B cell (primary cell): Measurements from ENCODE around the gene NRM. TPM values are rescaled to one million over a fixed set of nuclear protein-coding genes. Genes with fewer than 3 reads are reported as not detected.

ENCODE experiments used
- ATAC-seq: fragments of 200-7000 bp; cut with Tn5 transposase; one replicate; pipeline ENCODE4 v1.10.0; 2021; ENCODE audit warnings: low read depth, mild to moderate bottlenecking, moderate number of reproducible peaks, moderate library complexity
- CTCF ChIA-PET: fragments of 350-600 bp; sonication (Branson Sonifier 250); formaldehyde crosslinking; loops from one replicate; lab custom pipeline; 2021; ENCODE audit warnings: antibody characterized with exemption, inconsistent platforms; lab: Charles Lee
- POLR2A ChIA-PET: fragments of 350-600 bp; sonication (Branson Sonifier 250); formaldehyde crosslinking; loops from one replicate; lab custom pipeline; 2021; ENCODE audit warnings: antibody characterized with exemption; lab: Charles Lee
- DNase-seq: peaks from one replicate; pipeline ENCODE4 v3.0.0; 2013
- H2AFZ ChIP-seq: 2 replicates; pipeline ENCODE4 v1.6.1; 2012; ENCODE audit warnings: mild to moderate bottlenecking, low read depth, low read length; ENCODE audit not compliant: insufficient read depth, poor library complexity, severe bottlenecking
- H3K27ac ChIP-seq, 2 donors: 1 replicate in 1 of 2; 2 replicates in 1 of 2; pipeline ENCODE4 v1.5.1; 2012 to 2013; ENCODE audit warnings: low read length in 2 of 2, mild to moderate bottlenecking in 2 of 2, moderate library complexity in 1 of 2
- H3K27me3 ChIP-seq, 4 experiments: fragments of 200-600 bp in 1 of 4; sonication (generic) in 1 of 4; replicated peaks in 1 of 4; 1 replicate in 2 of 4; 2 replicates in 2 of 4; pipeline versions ENCODE4 v1.6.1 to v1.7.0; 2013 to 2016; ENCODE audit warnings: low read length in 3 of 4, mild to moderate bottlenecking in 2 of 4, mixed read lengths in 1 of 4, moderate library complexity in 1 of 4; ENCODE audit not compliant: insufficient read depth in 4 of 4, control insufficient read depth in 3 of 4; ENCODE audit errors: control extremely low read depth in 1 of 4
- H3K36me3 ChIP-seq, 2 experiments: replicated peaks in 1 of 2; 1 replicate in 1 of 2; 2 replicates in 1 of 2; pipeline versions ENCODE4 v1.6.1 to v1.7.1; 2013; ENCODE audit warnings: low read length in 1 of 2; ENCODE audit not compliant: insufficient read depth in 2 of 2, control insufficient read depth in 1 of 2; ENCODE audit errors: control extremely low read depth in 1 of 2, extremely low read depth in 1 of 2
- H3K4me1 ChIP-seq, 2 donors: fragments of 200-600 bp in 1 of 2; sonication (generic) in 1 of 2; 1 replicate in 1 of 2; 2 replicates in 1 of 2; pipeline versions ENCODE4 v1.5.1 to v1.6.1; 2013 to 2017; ENCODE audit warnings: low read length in 2 of 2; ENCODE audit not compliant: control insufficient read depth in 2 of 2, insufficient read depth in 2 of 2
- H3K4me2 ChIP-seq: replicated peaks from 2 replicates; pipeline ENCODE3; 2012; ENCODE audit warnings: mild to moderate bottlenecking, low read depth, low read length; ENCODE audit not compliant: poor library complexity, severe bottlenecking
- H3K4me3 ChIP-seq, 5 experiments: fragments of 200-600 bp in 1 of 5; sonication (generic) in 1 of 5; 1 replicate in 3 of 5; 2 replicates in 2 of 5; pipeline versions ENCODE4 v1.5.1 to v1.7.0; 2011 to 2016; ENCODE audit warnings: low read length in 4 of 5, mild to moderate bottlenecking in 4 of 5, low read depth in 2 of 5, control low read depth in 1 of 5, moderate library complexity in 1 of 5; ENCODE audit not compliant: insufficient read depth in 1 of 5; ENCODE audit errors: control extremely low read depth in 1 of 5, extremely low read depth in 1 of 5
- H3K79me2 ChIP-seq: fragments of 200-600 bp; sonication (generic); one replicate; pipeline ENCODE4 v1.6.0; 2016; ENCODE audit warnings: low read length; ENCODE audit not compliant: control insufficient read depth, insufficient read depth
- H3K9ac ChIP-seq: fragments of 200-600 bp; sonication (generic); 2 replicates; pipeline ENCODE4 v1.6.1; 2017; ENCODE audit warnings: mild to moderate bottlenecking, low read length, moderate library complexity
- H3K9me3 ChIP-seq, 3 donors: one replicate each; pipeline versions ENCODE4 v1.6.1 to v1.7.1; 2013; ENCODE audit warnings: low read length in 2 of 3; ENCODE audit not compliant: control insufficient read depth in 2 of 3, insufficient read depth in 1 of 3; ENCODE audit errors: control extremely low read depth in 1 of 3
- H4K20me1 ChIP-seq: 2 replicates; pipeline ENCODE4 v1.6.0; 2012; ENCODE audit warnings: mild to moderate bottlenecking, low read length; ENCODE audit not compliant: insufficient read depth, control insufficient read depth, poor library complexity, severe bottlenecking
- H3K27ac Mint-ChIP-seq: one replicate; pipeline ENCODE4 v1.8.0; 2021; ENCODE audit warnings: mixed read lengths
- H3K27me3 Mint-ChIP-seq: one replicate; pipeline ENCODE4 v1.8.0; 2021; ENCODE audit warnings: mixed read lengths
- H3K4me1 Mint-ChIP-seq: one replicate; pipeline ENCODE4 v1.8.0; 2021; ENCODE audit warnings: mixed read lengths
- H3K4me3 Mint-ChIP-seq: one replicate; pipeline ENCODE4 v1.8.0; 2021; ENCODE audit warnings: mixed read lengths
- H3K9me3 Mint-ChIP-seq: one replicate; pipeline ENCODE4 v1.8.0; 2022; ENCODE audit warnings: mixed read lengths; ENCODE audit not compliant: insufficient read depth
- CTCF ChIP-seq: fragments of 200-600 bp; IDR thresholded peaks from one replicate; pipeline ENCODE4 v1.8.0; 2022; ENCODE audit warnings: antibody characterized with exemption, mild to moderate bottlenecking
- EZH2 ChIP-seq: IDR thresholded peaks from 2 replicates; pipeline ENCODE4 v1.6.1; 2012; ENCODE audit warnings: borderline replicate concordance, low read depth, mild to moderate bottlenecking, moderate library complexity, low read length; ENCODE audit not compliant: insufficient read depth, poor library complexity, severe bottlenecking
- WGBS: methylation state at CpG from one replicate; pipeline ENCODE4 v1.1.5; 2013; ENCODE audit warnings: missing lambda C conversion rate; ENCODE audit not compliant: insufficient coverage; 5-methylcytosine and 5-hydroxymethylcytosine counted together
- intact Hi-C: fragments of 100-400 bp; cut with micrococcal nuclease; formaldehyde crosslinking; loops from one replicate; pipeline ENCODE4 v1.10.0; 2022
- polyA plus RNA-seq: library from polyadenylated mRNA; depleted of rRNA; stranded (reverse); fragments of >200 nt; gene quantifications from 2 replicates; pipeline ENCODE4 v1.2.3, GENCODE V29; 2012
- total RNA-seq, 2 donors: library from RNA; stranded (reverse); fragments of 120-200 nt in 1 of 2; gene quantifications; 1 replicate in 1 of 2; 2 replicates in 1 of 2; pipeline versions ENCODE4 v1.2.3 to v1.2.4, GENCODE V29; 2013 to 2022

The NRM gene
- total and polyA plus RNA-seq, 2 donors (not counting 1 experiment from before 2014, with no cell fraction given) = 24.9 to 26.0 TPM

GRCh38 chr6:30685157-30686008, 5.4 kb downstream of the NRM start:
- H3K4me1 Mint-ChIP-seq = peaks cover 72% of the 10 kb centered on the region
- ATAC-seq (no peak), DNase-seq (peak; percentile 42)
- peak overlapping the region; percentile 91 to 100 (median 97) for H3K4me3 ChIP-seq
- peaks cover 63% of the 10 kb centered on the region for H4K20me1 ChIP-seq
- intact Hi-C loops = loop anchor here (2.0 kb wide), 1 partner anchor 13 kb away; the partner anchor contains the start of gene DHX16
- peak overlapping the region; percentile 93 to 97 for H3K27ac ChIP-seq
- no peaks in the 10 kb centered on the region for H3K27me3 Mint-ChIP-seq
- no peak for TF ChIP-seq CTCF
- TF ChIP-seq EZH2 = no peak
- 5% methylated on average over 29 of the region's 29 CpGs for WGBS
- peaks cover 0 to 14% of the 10 kb centered on the region in 2 experiments for H3K36me3 ChIP-seq
- H3K4me3 Mint-ChIP-seq = peak overlapping the region; percentile 97
- ChIA-PET POLR2A (interaction anchor here (0.5 to 8.7 kb wide), 3 partner anchors 35 to 198 kb away, joined by 4 to 216 read pairs (median 4); partner anchors contain the start of genes MDC1 and TUBB), CTCF (interaction anchor here (19.8 kb wide), 1 partner anchor 42 kb away, joined by 963 read pairs; the partner anchor contains the start of genes MDC1 and TUBB)
- H3K9ac ChIP-seq = peak overlapping the region; percentile 98
- H3K4me2 ChIP-seq = peak overlapping the region; percentile 100
- H3K27me3 ChIP-seq = no peaks in the 10 kb centered on the region
- H3K79me2 ChIP-seq = peaks cover 74% of the 10 kb centered on the region
- peak overlapping the region; percentile 99 for H3K27ac Mint-ChIP-seq
- H2AFZ ChIP-seq = peak overlapping the region; percentile 82
- H3K9me3 Mint-ChIP-seq = no peaks in the 10 kb centered on the region
- no peaks in the 10 kb centered on the region for H3K9me3 ChIP-seq
- peaks cover 50 to 52% of the 10 kb centered on the region in 2 donors for H3K4me1 ChIP-seq
